Measurements from ENCODE around the gene IDH3A. TPM values are rescaled to one million over a fixed set of nuclear protein-coding genes. Genes with fewer than 3 reads are reported as not detected.

IDH3A gene
- total RNA-seq, 2 donors from 2014 or later, result 203 to 264 TPM

- no peak for TF ChIP-seq CTCF (IDR thresholded peaks at IDR 0.05)
These were observed 36.6 kb upstream of the IDH3A start for GRCh38 chr15:78112551-78112950.

GRCh38 chr15:78120523-78120922 is 28.6 kb upstream of the IDH3A start:
- Histone ChIP-seq H3K4me1 (no peaks in the 10 kb centered on the region), H3K36me3 (no peaks in the 10 kb centered on the region), H3K27ac (no peak overlapping the region), H3K9ac (ENCODE audit: low read depth in 2 of 2, low read length in 2 of 2) (no peak overlapping the region), H3K9me3 (no peaks in the 10 kb centered on the region), H3K4me3 (no peak overlapping the region), H3K27me3 (no peaks in the 10 kb centered on the region)
- DNase-seq, result no peak
- TF ChIP-seq CTCF (IDR thresholded peaks at IDR 0.05), result no peak
- intact Hi-C loops (cut with DNase I), result no loop called here

More at GRCh38 chr15:78112551-78112950, 36.6 kb upstream of the IDH3A start:
- no peaks in the 10 kb centered on the region for H3K4me1 ChIP-seq
- H3K36me3 ChIP-seq, result no peaks in the 10 kb centered on the region
- no peak for DNase-seq
- H3K27ac ChIP-seq, result no peak overlapping the region
- no peaks in the 10 kb centered on the region for H3K27me3 ChIP-seq
- H3K4me3 ChIP-seq, result no peak overlapping the region
- H3K9ac ChIP-seq (ENCODE audit: low read depth in 2 of 2, low read length in 2 of 2), result no peak overlapping the region
- intact Hi-C loops (cut with DNase I), result loop anchor here (2.0 kb wide), 1 partner anchor 128 kb away; no protein-coding TSS in a partner anchor
- no peaks in the 10 kb centered on the region for H3K9me3 ChIP-seq

- Histone ChIP-seq H3K27me3 (no peaks in the 10 kb centered on the region), H3K36me3 (no peaks in the 10 kb centered on the region), H3K4me3 (no peak overlapping the region), H3K4me1 (no peaks in the 10 kb centered on the region), H3K9ac (ENCODE audit: low read depth in 2 of 2, low read length in 2 of 2) (no peak overlapping the region), H3K9me3 (no peaks in the 10 kb centered on the region), H3K27ac (no peak overlapping the region)
- intact Hi-C loops (cut with DNase I), result loop anchor here (5.0 kb wide), 1 partner anchor 117 kb away; no protein-coding TSS in a partner anchor
- no peak for DNase-seq
- no peak for TF ChIP-seq CTCF (IDR thresholded peaks at IDR 0.05)
These were observed 23.9 kb upstream of the IDH3A start for GRCh38 chr15:78125267-78125666.

- H3K4me1 ChIP-seq, result no peaks in the 10 kb centered on the region
- no peak for TF ChIP-seq CTCF (IDR thresholded peaks at IDR 0.05)
- no peaks in the 10 kb centered on the region for H3K27me3 ChIP-seq
- intact Hi-C loops (cut with DNase I), result loop anchor here (5.0 kb wide), 1 partner anchor 114 kb away; no protein-coding TSS in a partner anchor
- DNase-seq, result no peak
- no peak overlapping the region for H3K4me3 ChIP-seq
- no peak overlapping the region for H3K9ac ChIP-seq (ENCODE audit: low read depth in 2 of 2, low read length in 2 of 2)
- peak overlapping the region; percentile 44 for H3K27ac ChIP-seq
- H3K36me3 ChIP-seq, result no peaks in the 10 kb centered on the region
- H3K9me3 ChIP-seq, result no peaks in the 10 kb centered on the region
These were observed 21.3 kb upstream of the IDH3A start for GRCh38 chr15:78127882-78128281.

- Histone ChIP-seq H3K9me3 (no peaks in the 10 kb centered on the region), H3K4me1 (no peaks in the 10 kb centered on the region), H3K27me3 (no peaks in the 10 kb centered on the region), H3K27ac (no peak overlapping the region), H3K4me3 (no peak overlapping the region), H3K36me3 (no peaks in the 10 kb centered on the region), H3K9ac (ENCODE audit: low read depth in 2 of 2, low read length in 2 of 2) (no peak overlapping the region)
- intact Hi-C loops (cut with DNase I), result loop anchor here (5.0 kb wide), 1 partner anchor 113 kb away; no protein-coding TSS in a partner anchor
- DNase-seq, result no peak
- TF ChIP-seq CTCF (IDR thresholded peaks at IDR 0.05), result no peak
These were observed 19.9 kb upstream of the IDH3A start for GRCh38 chr15:78129077-78129750.

Measured in colonic mucosa (tissue), 4 donors.